ENCODE results near the gene TNS3. TPM values are rescaled to one million over a fixed set of nuclear protein-coding genes. Genes with fewer than 3 reads are reported as not detected.

TNS3 gene
- total and polyA plus RNA-seq, 10 of the 15 experiments (the other 5 are each of a cell fraction or from before 2014, with no cell fraction given): 0.27 to 2.7 (median 0.79) TPM

GRCh38 chr7:47400741-47401206, 181.1 kb downstream of the TNS3 start (continued):
- TF ChIP-seq HSF1 (IDR thresholded peaks at IDR 0.05; ENCODE audit: low read depth, low read length): no peak
- no peak for TF ChIP-seq TCF12 (IDR thresholded peaks at IDR 0.05; ENCODE audit: low read depth, low read length)
- no peak for TF ChIP-seq JUND (IDR thresholded peaks at IDR 0.05; ENCODE audit: low read depth, low read length)
- no peak for TF ChIP-seq USF1 (IDR thresholded peaks at IDR 0.05; ENCODE audit: borderline replicate concordance, extremely low read length, insufficient read depth, low read depth, low read length)
- TF ChIP-seq RBBP5 (conservative IDR thresholded peaks at IDR 0.05): no peak
- TF ChIP-seq EZH2 (IDR thresholded peaks at IDR 0.05; ENCODE audit: borderline replicate concordance, control insufficient read depth, low read depth, low read length): no peak
- TF ChIP-seq BHLHE40 (IDR thresholded peaks at IDR 0.05; ENCODE audit: borderline replicate concordance in 1 of 2, low read depth in 2 of 2, low read length in 1 of 2): no peak
- TF ChIP-seq EGR1 (IDR thresholded peaks at IDR 0.05; ENCODE audit: borderline replicate concordance in 1 of 2, low read depth in 2 of 2, low read length in 2 of 2): no peak
- no peak for TF ChIP-seq RELA (IDR thresholded peaks at IDR 0.05; ENCODE audit: borderline replicate concordance, partially characterized antibody)
- no peak for TF ChIP-seq ZNF24 (IDR thresholded peaks at IDR 0.05)
- no peak for TF ChIP-seq PAX8 (IDR thresholded peaks at IDR 0.05)
- no peak for TF ChIP-seq PML (IDR thresholded peaks at IDR 0.05; ENCODE audit: low read length)

All from GM12878 (cell line).